ENCODE data around the gene IPO4. TPM values are rescaled to one million over a fixed set of nuclear protein-coding genes. Genes with fewer than 3 reads are reported as not detected.

Gene IPO4
- total and polyA plus RNA-seq, 2 experiments from 2014 or later, result 34.2 to 105 TPM

GRCh38 chr14:24195186-24196070 is 6.8 kb upstream of the IPO4 start, which contains the start of gene TM9SF1:
Gene TM9SF1, minus strand, starts transcription at chr14:24195441. Its CDS starts 422 bp downstream, at chr14:24195019.
- TF ChIP-seq EZH2phosphoT487 (IDR thresholded peaks at IDR 0.05; ENCODE audit: unreplicated experiment) (no peak), CREB1 (CRISPR knock-in tag; IDR thresholded peaks at IDR 0.05; ENCODE audit: low read depth) (peak; percentile 90), EZH2 (IDR thresholded peaks at IDR 0.05; ENCODE audit: low read depth, unreplicated experiment) (no peak), NANOG (IDR thresholded peaks at IDR 0.05; ENCODE audit: borderline replicate concordance) (no peak), POLR2AphosphoS5 (IDR thresholded peaks at IDR 0.05; ENCODE audit: low read depth) (peak; percentile 75), JUNB (IDR thresholded peaks at IDR 0.05; ENCODE audit: unreplicated experiment) (no peak)
- TF ChIP-seq, protein P1, sequence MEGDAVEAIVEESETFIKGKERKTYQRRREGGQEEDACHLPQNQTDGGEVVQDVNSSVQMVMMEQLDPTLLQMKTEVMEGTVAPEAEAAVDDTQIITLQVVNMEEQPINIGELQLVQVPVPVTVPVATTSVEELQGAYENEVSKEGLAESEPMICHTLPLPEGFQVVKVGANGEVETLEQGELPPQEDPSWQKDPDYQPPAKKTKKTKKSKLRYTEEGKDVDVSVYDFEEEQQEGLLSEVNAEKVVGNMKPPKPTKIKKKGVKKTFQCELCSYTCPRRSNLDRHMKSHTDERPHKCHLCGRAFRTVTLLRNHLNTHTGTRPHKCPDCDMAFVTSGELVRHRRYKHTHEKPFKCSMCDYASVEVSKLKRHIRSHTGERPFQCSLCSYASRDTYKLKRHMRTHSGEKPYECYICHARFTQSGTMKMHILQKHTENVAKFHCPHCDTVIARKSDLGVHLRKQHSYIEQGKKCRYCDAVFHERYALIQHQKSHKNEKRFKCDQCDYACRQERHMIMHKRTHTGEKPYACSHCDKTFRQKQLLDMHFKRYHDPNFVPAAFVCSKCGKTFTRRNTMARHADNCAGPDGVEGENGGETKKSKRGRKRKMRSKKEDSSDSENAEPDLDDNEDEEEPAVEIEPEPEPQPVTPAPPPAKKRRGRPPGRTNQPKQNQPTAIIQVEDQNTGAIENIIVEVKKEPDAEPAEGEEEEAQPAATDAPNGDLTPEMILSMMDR (conservative IDR thresholded peaks at IDR 0.05; ENCODE audit: low read depth in 2 of 2), result no peak
- TF ChIP-seq, protein P2, sequence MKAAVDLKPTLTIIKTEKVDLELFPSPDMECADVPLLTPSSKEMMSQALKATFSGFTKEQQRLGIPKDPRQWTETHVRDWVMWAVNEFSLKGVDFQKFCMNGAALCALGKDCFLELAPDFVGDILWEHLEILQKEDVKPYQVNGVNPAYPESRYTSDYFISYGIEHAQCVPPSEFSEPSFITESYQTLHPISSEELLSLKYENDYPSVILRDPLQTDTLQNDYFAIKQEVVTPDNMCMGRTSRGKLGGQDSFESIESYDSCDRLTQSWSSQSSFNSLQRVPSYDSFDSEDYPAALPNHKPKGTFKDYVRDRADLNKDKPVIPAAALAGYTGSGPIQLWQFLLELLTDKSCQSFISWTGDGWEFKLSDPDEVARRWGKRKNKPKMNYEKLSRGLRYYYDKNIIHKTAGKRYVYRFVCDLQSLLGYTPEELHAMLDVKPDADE (IDR thresholded peaks at IDR 0.05), result peak; percentile 82
- TF ChIP-seq, protein P3, sequence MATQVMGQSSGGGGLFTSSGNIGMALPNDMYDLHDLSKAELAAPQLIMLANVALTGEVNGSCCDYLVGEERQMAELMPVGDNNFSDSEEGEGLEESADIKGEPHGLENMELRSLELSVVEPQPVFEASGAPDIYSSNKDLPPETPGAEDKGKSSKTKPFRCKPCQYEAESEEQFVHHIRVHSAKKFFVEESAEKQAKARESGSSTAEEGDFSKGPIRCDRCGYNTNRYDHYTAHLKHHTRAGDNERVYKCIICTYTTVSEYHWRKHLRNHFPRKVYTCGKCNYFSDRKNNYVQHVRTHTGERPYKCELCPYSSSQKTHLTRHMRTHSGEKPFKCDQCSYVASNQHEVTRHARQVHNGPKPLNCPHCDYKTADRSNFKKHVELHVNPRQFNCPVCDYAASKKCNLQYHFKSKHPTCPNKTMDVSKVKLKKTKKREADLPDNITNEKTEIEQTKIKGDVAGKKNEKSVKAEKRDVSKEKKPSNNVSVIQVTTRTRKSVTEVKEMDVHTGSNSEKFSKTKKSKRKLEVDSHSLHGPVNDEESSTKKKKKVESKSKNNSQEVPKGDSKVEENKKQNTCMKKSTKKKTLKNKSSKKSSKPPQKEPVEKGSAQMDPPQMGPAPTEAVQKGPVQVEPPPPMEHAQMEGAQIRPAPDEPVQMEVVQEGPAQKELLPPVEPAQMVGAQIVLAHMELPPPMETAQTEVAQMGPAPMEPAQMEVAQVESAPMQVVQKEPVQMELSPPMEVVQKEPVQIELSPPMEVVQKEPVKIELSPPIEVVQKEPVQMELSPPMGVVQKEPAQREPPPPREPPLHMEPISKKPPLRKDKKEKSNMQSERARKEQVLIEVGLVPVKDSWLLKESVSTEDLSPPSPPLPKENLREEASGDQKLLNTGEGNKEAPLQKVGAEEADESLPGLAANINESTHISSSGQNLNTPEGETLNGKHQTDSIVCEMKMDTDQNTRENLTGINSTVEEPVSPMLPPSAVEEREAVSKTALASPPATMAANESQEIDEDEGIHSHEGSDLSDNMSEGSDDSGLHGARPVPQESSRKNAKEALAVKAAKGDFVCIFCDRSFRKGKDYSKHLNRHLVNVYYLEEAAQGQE (IDR thresholded peaks at IDR 0.05; ENCODE audit: unreplicated experiment), result no peak

More at GRCh38 chr14:24195186-24196070, 6.8 kb upstream of the IPO4 start, which contains the start of gene TM9SF1:
- Histone ChIP-seq H3K4me1 (ENCODE audit: insufficient read depth) (peaks cover 6% of the 10 kb centered on the region; the same call in 1 of the 2 replicates), H3F3A (replicated peaks; ENCODE audit: low read depth) (peaks cover 18% of the 10 kb centered on the region), H3K9me2 (ENCODE audit: insufficient read depth) (no peaks in the 10 kb centered on the region), H3K27me3 (ENCODE audit: insufficient read depth) (no peaks in the 10 kb centered on the region), H3K36me3 (ENCODE audit: insufficient read depth) (no peaks in the 10 kb centered on the region), H2AFZ (peak within 1 kb of the TSS; percentile 90), H4K20me1 (replicated peaks; ENCODE audit: insufficient read depth) (no peaks in the 10 kb centered on the region; the same call in 1 of the 2 replicates), H3K27ac (ENCODE audit: low read depth) (peak within 1 kb of the TSS; percentile 97), H3K4me3 (peak within 1 kb of the TSS; percentile 95), H3K79me2 (replicated peaks; ENCODE audit: insufficient read depth) (0 out of 2 replicates have a peak, but pooled peaks cover 6% of the 10 kb centered on the region), H3K4me2 (peak within 1 kb of the TSS; percentile 90)
- Mint-ChIP-seq H3K9me3 (peaks cover 12% of the 10 kb centered on the region), H3K36me3 (ENCODE audit: low read depth) (peaks cover 52% of the 10 kb centered on the region), H3K27ac (peak within 1 kb of the TSS; percentile 81), H3K4me1 (peaks cover 24% of the 10 kb centered on the region), H3K4me3 (peak within 1 kb of the TSS; percentile 91), H3K27me3 (ENCODE audit: insufficient read depth, low read depth, poor library complexity) (peaks cover 14% of the 10 kb centered on the region)
- ATAC-seq, result peak; percentile 90
- DNase-seq (ENCODE audit: low spot score), result peak; percentile 88
